ENCODE results near the gene ACER3.

ACER3 gene

DNA sequence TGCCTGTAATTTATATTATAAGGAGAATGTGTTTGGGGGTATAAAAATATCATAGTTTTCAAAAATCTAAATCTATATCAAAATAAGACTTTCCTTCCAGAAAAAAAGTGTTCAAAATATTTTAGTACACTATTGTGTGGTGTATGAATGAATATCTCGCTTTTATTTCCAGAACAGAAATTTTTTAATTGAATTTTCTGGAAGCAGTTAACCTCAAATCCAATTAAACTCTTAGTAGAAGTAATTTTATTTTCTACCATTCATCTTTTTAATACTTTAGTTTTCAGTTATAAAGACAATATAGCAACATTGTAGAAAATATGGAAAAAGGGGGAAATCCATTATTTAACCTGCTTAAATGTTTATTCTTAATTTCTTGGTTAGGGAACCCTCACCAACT is 58.7 kb downstream of the ACER3 start:
- no peak for DNase-seq (ENCODE audit: low read depth in 2 of 2)
- no peak overlapping the region for H3K4me3 ChIP-seq (replicated peaks in 1 of 2; ENCODE audit: low read depth in 2 of 2, low read length in 2 of 2)
- TF ChIP-seq, protein P1, sequence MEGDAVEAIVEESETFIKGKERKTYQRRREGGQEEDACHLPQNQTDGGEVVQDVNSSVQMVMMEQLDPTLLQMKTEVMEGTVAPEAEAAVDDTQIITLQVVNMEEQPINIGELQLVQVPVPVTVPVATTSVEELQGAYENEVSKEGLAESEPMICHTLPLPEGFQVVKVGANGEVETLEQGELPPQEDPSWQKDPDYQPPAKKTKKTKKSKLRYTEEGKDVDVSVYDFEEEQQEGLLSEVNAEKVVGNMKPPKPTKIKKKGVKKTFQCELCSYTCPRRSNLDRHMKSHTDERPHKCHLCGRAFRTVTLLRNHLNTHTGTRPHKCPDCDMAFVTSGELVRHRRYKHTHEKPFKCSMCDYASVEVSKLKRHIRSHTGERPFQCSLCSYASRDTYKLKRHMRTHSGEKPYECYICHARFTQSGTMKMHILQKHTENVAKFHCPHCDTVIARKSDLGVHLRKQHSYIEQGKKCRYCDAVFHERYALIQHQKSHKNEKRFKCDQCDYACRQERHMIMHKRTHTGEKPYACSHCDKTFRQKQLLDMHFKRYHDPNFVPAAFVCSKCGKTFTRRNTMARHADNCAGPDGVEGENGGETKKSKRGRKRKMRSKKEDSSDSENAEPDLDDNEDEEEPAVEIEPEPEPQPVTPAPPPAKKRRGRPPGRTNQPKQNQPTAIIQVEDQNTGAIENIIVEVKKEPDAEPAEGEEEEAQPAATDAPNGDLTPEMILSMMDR (IDR thresholded peaks at IDR 0.05; ENCODE audit: low read depth, low read length) = no peak

DNA sequence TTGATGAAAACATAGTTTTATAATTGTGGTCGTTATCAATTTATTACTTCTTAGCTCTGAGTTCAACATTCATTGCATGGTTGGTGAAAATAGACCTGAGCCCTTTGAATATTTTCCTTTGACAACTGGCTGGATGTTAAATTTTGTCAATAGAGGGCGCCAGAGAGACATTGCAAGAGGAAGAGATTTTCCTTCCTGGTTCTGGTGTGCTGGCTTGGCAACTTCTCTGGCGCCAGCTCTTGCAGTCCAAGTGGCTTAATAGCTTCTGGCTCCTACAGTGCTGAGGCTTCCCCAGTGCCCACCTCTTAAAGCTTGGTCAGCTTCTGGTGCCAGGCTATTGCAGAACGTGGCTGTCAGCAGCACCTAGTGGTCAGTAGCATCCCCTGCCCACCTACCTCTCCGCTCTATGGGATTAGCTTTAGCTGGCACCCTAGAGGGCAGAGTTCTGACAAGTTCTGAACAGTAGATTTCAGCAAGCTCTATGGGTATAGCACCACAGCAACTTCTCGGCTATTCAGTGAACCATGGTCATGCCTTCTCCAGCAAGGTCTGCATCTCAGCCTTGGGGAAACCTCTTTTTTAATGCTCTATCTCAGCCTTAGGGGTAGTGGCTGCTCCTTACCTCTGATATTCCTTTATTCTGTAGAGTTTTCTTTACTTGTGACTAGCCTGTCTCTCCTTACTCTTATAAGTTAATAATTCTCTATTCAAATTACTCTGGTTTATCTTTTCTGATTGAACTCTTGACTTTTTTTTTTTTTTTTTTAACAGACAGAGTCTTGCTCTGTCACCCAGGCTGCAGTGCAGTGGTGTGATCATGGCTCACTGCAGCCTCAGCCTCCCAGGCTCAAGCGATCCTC is 59.4 kb downstream of the ACER3 start:
- TF ChIP-seq, protein P1 (IDR thresholded peaks at IDR 0.05; ENCODE audit: low read depth, low read length) = peak; percentile 89
- DNase-seq (ENCODE audit: low read depth in 2 of 2) = peak; percentile 91 to 94
- no peak overlapping the region for H3K4me3 ChIP-seq (replicated peaks in 1 of 2; ENCODE audit: low read depth in 2 of 2, low read length in 2 of 2)

DNA sequence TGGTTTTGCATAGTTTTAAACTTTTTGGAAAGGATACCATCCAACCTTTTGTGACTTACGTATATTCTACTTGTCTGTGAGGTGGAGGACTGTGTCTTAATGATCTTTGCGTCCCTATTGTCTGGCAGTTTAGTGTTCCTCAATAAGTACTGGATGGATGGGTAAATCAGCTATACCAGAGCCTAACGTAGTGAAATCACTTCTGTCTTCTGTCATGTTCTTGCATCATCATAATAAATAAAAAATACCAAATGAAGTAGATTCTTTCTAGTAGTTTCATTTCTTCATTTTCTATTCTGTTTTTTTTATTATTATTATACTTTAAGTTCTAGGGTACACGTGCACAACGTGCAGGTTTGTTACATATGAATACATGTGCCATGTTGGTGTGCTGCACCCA is 66.4 kb downstream of the ACER3 start:
- TF ChIP-seq, protein P1 (IDR thresholded peaks at IDR 0.05; ENCODE audit: low read depth, low read length) = no peak

DNA sequence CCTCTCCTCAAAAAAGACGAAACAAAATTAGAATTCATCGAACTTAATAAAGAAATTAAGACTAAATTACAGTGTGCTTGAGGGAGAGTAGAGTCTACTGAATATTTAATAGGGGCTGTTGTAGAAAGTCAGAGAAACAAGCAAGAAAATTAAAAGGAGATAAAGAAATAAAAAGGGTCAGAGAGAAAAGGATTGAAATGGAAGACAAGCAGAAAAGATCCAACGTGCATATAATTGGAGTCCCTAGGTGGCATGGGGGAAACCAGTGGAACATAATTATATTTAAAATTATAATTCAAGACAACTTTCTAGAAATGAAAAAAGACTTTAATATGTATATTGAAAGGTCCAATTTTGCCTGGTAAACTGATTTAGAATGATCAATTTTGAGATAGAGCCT is 74.3 kb downstream of the ACER3 start:
- TF ChIP-seq, protein P1 (IDR thresholded peaks at IDR 0.05; ENCODE audit: low read depth, low read length) = no peak
- no peak overlapping the region for H3K4me3 ChIP-seq (replicated peaks in 1 of 2; ENCODE audit: low read depth in 2 of 2, low read length in 2 of 2)
- DNase-seq (ENCODE audit: low read depth in 2 of 2) = peak; percentile 8 to 12

More for the DNA sequence above, 66.4 kb downstream of the ACER3 start:
- DNase-seq (ENCODE audit: low read depth in 2 of 2) = no peak
- no peak overlapping the region for H3K4me3 ChIP-seq (replicated peaks in 1 of 2; ENCODE audit: low read depth in 2 of 2, low read length in 2 of 2)

DNA sequence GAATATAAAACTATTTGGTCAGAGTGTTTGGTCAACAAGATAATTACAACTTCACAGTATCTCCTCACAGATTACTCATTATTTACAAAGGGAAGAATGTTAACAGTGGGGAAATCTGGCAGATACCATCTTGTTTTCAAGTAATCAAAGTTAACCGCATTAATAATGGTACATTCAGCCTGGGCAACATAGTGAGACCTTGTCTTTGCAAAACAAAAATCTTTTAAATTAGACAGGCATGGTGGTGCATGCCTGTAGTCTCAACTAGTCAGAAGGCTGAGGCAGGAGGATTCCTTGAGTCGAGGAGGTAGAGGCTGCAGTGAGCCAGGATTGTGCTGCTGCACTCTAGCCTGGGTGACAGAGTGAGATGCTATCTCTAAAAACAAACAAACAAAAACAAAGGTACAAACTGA is 78.5 kb downstream of the ACER3 start:
- TF ChIP-seq, protein P1 (IDR thresholded peaks at IDR 0.05; ENCODE audit: low read depth, low read length) = no peak
- H3K4me3 ChIP-seq (replicated peaks in 1 of 2; ENCODE audit: low read depth in 2 of 2, low read length in 2 of 2) = no peak overlapping the region
- DNase-seq (ENCODE audit: low read depth in 2 of 2) = no peak

DNA sequence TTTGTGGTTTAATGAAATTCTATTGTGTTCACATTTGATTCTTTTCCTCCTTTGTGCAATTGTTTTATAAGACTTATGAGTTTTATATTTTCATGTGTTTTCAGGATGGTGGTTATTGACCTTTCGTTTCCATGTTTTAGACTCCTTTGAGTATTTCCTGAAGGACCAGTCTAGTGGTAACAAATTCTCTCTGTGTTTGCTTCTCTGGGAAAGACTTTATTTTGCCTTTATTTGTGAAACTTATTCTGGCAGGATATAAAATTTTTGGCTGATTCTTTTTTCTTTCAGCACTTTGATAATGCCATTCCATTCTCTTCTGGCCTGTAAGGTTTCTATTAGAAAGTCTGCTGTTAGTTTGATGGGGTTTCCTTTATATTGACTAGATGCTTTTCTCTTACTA is 83.5 kb downstream of the ACER3 start:
- no peak for DNase-seq (ENCODE audit: low read depth in 2 of 2)
- TF ChIP-seq, protein P1 (IDR thresholded peaks at IDR 0.05; ENCODE audit: low read depth, low read length) = no peak

More for the DNA sequence above, 83.5 kb downstream of the ACER3 start:
- H3K4me3 ChIP-seq (replicated peaks in 1 of 2; ENCODE audit: low read depth in 2 of 2, low read length in 2 of 2) = no peak overlapping the region
